H54 (cell line): Measurements from ENCODE around the gene POLR2L.
A peak's percentile ranks its signal among the peaks of the same experiment; 100 is the strongest.

Experiments
- DNase-seq: peaks from one replicate; pipeline ENCODE4 v3.0.0; 2011; ENCODE audit warnings: low spot score, mixed read lengths; ENCODE audit not compliant: insufficient read length
- FAIRE-seq: peaks from 3 replicates; lab custom pipeline; 2011; peaks lifted over from hg19 to GRCh38; lab: Jason Lieb, UNC
- POLR2A ChIP-seq: IDR thresholded peaks from 2 replicates; pipeline ENCODE4 v1.6.1; 2011; ENCODE audit warnings: low read depth, mild to moderate bottlenecking, low read length

Gene POLR2L

DNA sequence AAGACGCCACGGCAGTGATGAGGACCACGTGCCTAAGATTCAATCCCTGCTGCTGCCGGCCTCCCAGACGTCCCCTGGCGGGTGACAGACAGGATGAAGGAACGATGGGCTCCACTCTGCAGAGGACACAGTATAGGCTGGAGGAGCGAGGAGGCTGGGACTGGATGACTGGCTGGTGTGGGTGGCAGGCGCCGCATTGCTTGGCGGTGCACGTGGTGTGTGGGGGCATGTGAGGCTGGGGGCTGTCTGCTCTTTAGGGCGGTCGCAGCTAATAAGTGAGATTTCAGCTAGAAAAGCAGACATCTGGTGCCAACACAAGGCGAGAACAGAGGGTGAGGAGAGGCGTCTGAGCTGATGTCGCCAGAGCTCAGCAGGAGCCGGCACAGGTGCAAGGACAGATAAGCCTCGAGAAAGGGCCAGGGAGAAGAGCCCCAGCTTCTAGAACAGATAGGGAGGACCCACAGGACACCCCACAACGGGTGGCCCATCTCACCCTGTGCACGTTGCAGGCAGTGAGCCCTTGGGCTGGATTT, 33.5 kb upstream of the POLR2L start:
- no peak for DNase-seq
- no peak for TF ChIP-seq POLR2A
- no peak for FAIRE-seq

DNA sequence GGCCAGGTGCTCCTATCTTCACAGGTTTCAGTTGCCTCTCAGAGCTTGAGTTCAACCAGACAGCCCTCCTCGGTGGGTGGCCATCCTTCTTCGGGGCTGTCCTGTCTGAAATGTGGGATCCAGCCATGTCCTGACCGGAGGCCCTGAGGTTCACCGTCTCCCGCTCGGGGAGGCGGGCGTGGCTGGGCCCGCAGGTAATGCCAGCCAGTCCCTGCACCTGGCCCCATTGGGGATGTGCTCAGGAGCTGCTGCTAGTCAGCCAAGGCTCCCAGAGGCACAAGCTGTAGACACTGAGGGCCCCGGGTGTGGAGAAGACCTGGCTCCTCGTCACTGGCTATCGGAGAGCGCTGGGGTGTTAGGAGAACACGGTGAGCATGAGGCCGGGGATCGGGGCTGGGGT, 32.9 kb upstream of the POLR2L start:
- no peak for FAIRE-seq
- no peak for TF ChIP-seq POLR2A
- no peak for DNase-seq

GRCh38 chr11:873706-874105, 31.4 kb upstream of the POLR2L start:
- TF ChIP-seq POLR2A: no peak
- DNase-seq (no peak), FAIRE-seq (no peak)

DNA sequence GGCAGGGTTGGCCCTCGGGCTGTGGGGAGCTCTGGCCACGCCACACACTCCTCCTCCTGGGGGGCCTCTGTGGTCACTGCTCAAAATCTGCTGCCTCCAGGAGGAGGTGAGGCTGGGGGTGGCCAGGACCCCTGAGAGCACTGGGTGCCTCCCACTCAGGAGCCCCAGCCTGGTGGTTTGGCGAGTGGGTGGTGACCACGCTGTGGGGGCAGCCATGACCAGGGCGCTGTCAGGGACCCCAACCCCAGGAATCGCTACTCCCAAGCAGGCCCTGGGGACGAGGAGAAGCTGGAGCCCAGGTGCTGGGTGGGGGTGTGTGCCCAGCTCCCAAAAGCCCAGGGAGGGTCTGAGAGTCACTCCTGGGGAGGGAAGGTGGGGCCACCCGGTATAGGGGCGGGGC, 30.5 kb upstream of the POLR2L start:
- no peak for FAIRE-seq
- DNase-seq: no peak
- no peak for TF ChIP-seq POLR2A

DNA sequence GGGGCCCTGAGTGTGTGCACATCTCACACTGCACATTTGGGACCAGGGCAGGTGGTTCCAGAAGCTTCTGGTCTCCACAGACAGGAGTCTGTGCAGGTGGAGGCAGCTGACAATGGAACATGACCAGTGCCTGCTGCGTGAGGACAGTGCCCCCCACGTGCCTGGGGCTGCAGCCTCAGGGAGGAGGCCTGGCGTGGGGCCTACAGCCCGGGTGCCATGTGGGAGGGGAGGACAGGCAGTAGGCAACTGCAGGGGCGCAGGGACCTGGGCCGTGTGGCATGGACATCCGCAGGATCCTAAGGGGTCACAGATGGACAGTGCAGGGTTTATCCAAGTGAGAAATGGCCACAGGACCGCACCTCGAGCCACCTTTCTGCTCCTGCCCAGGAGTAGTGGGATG, 29.1 kb upstream of the POLR2L start:
- no peak for DNase-seq
- no peak for TF ChIP-seq POLR2A
- FAIRE-seq: no peak

DNA sequence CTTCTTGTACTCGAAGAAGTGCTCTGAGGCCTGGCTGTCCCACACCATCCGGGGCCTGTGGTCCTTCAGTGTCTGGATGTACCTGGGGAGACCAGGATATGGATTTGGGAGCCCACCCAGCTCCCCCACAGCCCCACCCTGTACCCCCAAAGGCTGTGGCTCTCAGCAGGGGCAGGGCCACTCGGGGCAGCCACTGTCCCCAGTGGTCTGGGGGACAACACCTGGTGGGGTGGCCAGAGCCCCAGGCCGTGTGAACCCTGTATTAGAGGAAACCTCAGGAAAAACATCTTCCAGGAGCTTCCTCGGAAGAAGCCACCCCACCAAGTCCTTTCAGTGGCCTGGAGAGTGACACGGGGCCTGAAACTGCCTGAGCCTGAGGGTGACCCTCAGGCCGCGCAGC, 28.1 kb upstream of the POLR2L start:
- FAIRE-seq: no peak
- TF ChIP-seq POLR2A: no peak
- DNase-seq: no peak

DNA sequence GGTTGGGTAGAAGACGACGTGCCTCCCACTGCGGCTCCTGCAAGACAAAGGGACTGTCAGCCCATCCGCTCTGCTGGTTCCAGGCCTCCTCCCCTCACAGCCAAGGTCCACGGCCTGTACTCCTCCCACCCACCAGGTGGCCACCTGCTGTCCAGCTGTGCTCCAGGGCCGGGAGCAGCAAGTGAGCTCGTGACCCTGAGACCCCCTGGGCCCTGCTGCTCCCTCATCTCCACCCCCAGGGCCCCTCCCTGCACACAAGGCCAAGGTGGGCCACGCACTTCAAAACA, 27.7 kb upstream of the POLR2L start:
- TF ChIP-seq POLR2A: no peak
- no peak for DNase-seq
- FAIRE-seq: no peak

DNA sequence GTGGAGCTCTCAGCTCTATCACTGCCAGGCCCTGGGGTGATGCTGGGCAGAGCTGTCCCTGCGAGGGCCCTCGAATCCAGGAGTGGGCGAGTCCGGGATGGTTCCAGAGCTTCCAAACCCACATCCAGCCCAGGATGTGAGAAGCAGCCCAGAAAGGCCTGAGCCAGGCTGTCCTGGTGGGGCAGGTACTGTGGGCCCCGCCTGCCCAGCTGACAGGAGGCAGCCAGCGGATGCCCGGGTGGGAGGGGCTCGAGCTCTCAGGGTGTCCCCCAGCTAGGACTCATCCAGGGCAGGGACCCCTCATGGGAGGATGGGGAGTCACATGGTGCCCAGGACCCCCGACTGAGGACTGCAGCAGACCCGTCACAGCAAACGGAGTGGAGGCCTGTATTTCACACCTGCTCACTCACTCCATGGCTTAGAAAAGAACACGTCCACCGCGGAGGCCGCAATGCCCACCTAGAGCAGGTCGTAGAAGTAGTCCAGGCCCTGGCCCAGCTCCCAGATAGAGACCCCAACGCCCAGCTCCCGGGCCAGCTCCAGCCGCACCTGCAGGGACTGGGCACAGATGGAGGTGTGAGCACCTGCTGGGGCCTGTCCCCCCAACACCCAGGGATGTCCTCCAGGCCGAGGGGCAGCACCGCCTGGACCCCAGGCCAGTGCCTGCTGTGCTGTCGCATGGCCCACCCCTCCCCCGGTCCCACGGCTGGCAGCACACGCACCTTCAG, 27.2 kb upstream of the POLR2L start:
- no peak for TF ChIP-seq POLR2A
- no peak for FAIRE-seq
- no peak for DNase-seq

- DNase-seq (no peak), FAIRE-seq (no peak)
- TF ChIP-seq POLR2A: no peak
Observed at GRCh38 chr11:868802-869201, 26.5 kb upstream of the POLR2L start.

DNA sequence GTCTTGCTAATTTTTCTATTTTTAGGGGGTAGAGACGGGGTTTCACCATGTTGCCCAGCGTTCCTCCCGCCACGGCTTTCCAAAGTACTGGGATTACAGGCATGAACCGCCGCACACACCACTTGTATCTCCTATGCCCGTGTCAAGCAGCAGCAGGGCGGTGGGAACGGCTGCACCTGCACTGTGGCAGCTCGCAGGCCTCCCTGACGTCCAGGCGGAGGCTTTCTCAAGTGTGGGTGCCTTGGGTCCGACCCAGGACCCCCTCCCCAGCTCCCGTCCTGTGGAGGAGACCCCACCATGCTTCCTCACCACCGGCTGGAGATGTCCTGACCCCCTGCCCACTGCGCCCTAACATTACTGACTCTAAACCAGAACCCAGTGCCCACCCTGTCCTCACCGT, 26.1 kb upstream of the POLR2L start:
- TF ChIP-seq POLR2A: 0 out of 2 replicates have a peak, but pooled peaks have one; percentile 19
- DNase-seq: no peak
- no peak for FAIRE-seq

DNA sequence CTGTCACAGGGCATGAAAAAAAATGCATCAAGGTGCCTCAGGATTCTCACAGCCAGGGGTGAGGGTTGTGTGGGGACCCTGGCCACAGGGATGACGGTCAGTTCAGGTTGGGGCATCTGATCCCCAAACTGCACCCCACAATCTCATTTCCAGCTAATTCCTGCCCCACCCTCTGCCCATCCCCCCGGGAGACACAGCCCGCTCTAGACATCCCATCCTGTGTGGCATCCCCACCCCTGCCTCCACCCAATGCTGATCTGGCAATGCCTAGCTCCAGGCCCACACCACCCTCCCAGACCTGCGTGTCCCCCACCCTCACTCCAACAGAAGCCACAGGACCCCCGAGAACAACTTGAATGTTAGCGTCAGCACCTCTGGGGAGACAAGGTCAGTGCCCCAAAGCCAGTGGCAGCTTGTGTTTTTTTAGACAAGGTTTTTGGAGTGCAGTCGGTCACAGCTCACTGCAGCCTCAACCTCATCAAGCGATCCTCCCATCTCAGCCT, 25.6 kb upstream of the POLR2L start:
- DNase-seq (no peak), FAIRE-seq (no peak)
- TF ChIP-seq POLR2A: no peak

- no peak for DNase-seq
- no peak for FAIRE-seq
- TF ChIP-seq POLR2A: no peak
Observed at GRCh38 chr11:866481-866880, 24.2 kb upstream of the POLR2L start.

DNA sequence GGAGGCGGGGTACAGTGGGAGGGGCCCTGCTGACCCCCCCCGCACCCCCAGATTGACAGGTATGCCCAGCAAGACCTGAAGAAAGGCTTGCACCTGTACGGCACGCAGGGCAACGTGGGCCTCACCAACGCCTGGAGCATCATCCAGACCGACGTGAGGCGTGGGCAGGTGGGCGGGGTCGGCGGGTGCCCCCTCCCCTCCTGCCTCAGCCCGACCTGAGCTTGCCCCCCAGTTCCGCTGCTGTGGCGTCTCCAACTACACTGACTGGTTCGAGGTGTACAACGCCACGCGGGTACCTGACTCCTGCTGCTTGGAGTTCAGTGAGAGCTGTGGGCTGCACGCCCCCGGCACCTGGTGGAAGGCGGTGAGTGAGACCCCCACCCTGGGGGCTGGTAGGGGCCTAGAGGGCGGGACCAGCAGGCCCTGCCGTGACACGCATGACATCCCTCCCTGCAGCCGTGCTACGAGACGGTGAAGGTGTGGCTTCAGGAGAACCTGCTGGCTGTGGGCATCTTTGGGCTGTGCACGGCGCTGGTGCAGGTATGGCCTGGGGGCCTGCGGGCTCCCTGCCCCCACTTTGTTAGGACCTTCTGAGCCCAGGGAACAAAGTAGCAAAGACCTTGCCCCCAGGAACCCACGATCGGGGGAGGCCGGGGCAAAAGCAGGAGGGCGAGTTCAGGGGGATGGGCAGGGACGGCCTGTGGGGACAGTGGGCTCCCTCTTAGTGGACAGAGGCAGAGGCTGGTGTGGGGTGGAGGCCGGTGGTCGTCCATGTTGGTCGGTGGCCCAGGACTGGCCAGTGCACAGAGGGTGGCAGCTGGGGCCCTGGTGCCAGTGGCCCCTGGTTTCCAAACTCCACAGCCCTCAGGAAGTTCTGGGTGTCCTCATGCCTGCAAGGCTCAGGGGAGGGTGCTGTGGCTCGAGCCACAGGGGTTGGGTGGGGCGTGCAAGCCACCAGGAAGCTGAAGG, 23.4 kb upstream of the POLR2L start:
- TF ChIP-seq POLR2A: no peak
- DNase-seq: no peak
- FAIRE-seq: no peak

DNA sequence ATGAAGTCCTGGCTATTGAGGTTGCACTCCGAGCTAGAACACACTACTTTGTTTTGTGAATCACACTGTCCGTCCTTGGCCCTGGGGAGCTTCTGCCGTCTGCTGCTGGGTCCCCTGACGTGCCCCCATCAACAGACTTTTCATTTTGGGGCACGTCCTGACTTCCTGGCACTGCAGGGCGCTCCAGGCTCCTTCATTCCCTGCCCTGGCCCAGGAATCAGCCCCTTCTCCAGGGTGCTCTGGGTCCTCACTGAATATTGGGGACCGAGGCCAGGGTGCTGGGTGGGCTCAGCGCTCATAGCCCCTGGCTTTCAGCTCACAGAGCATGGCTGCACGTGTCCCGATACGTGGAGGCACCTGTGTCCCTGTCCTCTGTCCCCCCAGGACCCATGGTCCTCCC, 22.6 kb upstream of the POLR2L start:
- FAIRE-seq: no peak
- no peak for TF ChIP-seq POLR2A
- no peak for DNase-seq
